Loucy (cell line): Measurements from ENCODE around the gene FAM210B.

ENCODE experiments used
- EZH2phosphoT487 ChIP-seq: fragments of 200-600 bp; IDR thresholded peaks from 2 replicates; pipeline ENCODE4 v1.6.1; 2018; ENCODE audit warnings: antibody characterized with exemption, mild to moderate bottlenecking, moderate library complexity, borderline replicate concordance
- TF ChIP-seq, protein P1 (sequence below): fragments of 200-600 bp; sonication (generic); conservative IDR thresholded peaks from 2 replicates; pipeline ENCODE4 v1.5.1; 2014; ENCODE audit warnings: mild to moderate bottlenecking, antibody characterized with exemption, low read length

DNA sequence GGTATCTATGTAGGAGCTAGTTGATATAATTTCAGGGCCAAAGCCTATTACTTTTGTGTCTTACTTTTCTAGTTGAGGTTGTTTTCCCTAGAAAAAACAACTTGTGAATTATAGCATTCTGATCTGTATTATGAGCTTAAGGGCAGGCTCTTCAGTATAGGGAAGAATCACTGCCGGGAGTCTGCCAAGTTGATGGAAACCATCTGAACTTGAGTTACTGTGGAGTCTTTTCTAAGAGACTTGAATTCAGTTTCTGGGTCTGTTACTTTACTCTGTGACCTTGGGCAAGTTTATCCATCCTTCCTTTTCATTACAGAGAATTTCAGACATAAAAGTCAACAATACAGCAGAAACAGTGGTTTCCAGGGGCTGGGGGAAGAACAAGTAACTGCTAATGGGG is 51.2 kb downstream of the FAM210B start:
- TF ChIP-seq, protein P1, sequence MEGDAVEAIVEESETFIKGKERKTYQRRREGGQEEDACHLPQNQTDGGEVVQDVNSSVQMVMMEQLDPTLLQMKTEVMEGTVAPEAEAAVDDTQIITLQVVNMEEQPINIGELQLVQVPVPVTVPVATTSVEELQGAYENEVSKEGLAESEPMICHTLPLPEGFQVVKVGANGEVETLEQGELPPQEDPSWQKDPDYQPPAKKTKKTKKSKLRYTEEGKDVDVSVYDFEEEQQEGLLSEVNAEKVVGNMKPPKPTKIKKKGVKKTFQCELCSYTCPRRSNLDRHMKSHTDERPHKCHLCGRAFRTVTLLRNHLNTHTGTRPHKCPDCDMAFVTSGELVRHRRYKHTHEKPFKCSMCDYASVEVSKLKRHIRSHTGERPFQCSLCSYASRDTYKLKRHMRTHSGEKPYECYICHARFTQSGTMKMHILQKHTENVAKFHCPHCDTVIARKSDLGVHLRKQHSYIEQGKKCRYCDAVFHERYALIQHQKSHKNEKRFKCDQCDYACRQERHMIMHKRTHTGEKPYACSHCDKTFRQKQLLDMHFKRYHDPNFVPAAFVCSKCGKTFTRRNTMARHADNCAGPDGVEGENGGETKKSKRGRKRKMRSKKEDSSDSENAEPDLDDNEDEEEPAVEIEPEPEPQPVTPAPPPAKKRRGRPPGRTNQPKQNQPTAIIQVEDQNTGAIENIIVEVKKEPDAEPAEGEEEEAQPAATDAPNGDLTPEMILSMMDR = no peak
- TF ChIP-seq EZH2phosphoT487 = no peak
